GM11168 (cell line): ENCODE results near the gene FAM50B.

Experiments used
- in situ Hi-C: fragments of 300-500 bp; cut with MboI; formaldehyde crosslinking; loops from one replicate; pipeline ENCODE4 v1.12.0; 2022; ENCODE audit warnings: low sequenced_read_pairs; ENCODE audit not compliant: unreplicated experiment

Gene FAM50B

DNA sequence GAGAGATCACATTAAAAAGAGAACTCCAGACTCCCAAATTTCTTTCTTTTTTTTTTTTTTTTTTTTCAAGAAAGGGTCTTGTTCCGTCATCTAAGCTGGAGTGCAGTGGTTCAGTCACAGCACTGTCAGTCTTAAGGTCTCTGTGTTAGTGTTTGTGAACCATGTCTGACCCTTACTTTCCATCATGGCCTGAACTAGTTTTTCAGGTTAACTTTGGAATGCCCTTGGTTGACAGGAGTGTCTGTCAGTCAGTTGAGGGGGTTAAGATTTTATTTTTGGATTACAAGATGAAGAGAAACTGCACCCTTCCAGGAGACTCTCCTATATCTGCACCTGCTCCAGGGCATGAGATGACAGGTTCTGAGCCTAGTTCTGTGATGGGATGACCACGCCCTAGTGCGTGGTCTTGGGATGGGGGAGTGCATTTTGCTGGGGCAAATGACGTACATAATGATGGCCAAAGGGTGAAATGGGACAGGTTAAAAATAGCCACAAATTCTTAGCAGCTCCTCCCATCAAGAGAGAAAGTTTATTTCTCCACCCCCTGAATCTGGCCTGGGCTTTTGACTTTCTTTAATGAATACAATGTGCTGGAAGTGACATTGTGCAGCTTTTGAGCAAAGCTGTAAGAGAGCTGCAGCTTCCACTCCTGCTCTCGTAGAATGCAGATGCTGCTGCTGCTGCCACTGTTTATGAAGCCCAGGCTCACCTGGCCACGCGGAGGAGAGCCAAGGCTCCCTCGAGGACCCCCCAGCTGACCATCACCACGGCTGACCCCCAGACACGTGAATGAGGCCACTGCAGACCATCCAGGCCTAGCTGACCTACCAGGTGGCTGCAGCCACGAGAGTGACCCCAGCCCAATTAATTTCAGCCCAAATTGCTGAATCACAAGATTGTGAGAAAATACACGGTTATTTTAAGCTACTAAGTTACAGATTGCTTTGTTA lies 29.7 kb upstream of the FAM50B start:
- in situ Hi-C loops, result no loop called here

DNA sequence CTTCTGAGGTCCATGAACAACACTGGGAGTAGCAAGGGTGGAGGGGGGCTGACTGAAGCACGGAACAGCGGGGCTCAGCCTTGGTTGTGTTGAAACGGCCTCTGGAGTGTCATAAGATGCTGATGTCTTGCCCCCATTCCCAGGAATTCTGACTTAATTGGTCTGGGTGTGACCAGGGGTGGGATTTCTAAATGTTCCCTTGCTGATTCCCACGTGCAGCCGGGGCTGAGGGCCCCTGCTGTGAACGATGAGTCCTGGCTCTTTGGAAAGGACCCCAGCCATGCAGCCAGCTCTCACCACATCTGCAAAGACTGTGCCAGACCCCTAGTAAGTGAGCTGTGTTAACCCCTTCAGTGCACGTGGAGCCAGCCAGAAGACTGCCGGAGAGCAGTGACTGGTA lies 28.6 kb upstream of the FAM50B start:
- in situ Hi-C loops, result no loop called here

DNA sequence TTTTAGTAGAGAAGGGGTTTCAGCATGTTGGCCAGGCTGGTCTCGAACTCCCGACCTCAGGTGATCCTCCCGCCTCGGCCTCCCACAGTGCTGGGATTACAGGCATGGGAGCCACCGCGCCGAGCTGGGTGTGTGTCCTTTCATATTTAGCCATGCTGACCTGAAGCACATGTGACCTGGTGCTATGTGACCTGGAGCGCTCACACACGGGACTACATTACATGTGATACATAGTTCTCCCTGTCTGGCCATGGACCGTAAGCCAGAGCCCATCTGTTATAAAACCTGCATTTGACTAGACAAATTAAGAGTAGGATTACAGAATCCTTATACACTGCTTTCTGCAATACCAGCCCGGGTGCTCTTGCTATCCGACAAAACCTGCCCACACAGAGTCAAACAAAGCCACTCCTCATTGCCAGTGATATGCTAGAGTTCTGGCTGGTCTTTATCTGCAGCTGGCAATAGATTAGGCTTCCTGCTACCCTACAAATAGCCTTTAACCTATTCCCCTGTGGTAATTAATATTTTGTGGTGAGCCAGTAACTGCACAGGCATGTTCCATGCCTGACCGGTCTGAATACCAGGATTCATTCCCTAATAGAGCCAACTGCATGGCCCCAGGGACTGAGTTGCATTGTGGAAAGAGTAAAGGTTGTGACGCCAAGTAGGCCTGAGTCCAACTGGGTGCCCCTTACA lies 26.3 kb upstream of the FAM50B start:
- in situ Hi-C loops, result no loop called here

DNA sequence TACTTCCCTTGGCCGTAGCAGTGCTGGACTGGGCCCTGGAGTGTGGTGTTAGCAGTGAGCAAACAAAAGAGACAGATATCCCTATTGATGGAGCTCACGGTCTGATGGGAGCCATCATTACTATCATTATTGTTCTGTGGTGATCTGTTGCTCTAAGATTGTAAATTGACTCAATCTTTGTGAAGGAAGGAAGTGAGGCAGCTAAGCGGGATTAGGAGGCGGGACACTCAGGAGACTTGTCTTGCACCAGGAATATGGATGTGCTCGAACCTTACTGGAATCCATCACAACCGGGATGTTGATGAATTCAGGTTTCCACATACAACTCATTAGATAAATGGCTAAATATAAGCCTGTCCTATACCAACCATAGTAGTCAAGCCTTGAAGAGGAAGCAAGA lies 25.5 kb upstream of the FAM50B start:
- in situ Hi-C loops, result no loop called here

DNA sequence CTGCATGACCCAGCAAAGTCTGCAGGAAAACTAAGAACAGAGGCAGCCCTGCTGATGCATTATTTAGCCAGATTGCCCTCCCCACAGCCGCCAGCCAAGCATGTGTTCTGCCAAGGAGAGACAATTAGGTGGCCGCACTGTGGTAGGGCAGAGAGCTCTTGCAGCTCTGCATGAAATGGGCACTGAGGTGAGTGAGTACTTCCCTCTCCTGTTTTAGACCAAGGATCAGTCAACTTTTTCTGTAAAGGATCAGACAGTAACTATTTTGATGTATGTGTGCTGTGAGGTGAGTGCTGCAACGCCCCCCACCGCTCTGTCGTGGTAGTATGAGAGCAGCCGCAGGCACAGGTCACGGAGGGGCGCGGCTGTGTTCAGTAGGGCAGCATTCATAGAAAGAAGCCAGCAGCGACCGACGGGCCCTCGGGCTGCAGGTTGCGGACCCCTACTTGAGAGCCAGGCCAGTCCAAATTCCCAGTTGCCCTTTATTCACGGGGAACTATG lies 23.8 kb upstream of the FAM50B start:
- in situ Hi-C loops, result no loop called here

DNA sequence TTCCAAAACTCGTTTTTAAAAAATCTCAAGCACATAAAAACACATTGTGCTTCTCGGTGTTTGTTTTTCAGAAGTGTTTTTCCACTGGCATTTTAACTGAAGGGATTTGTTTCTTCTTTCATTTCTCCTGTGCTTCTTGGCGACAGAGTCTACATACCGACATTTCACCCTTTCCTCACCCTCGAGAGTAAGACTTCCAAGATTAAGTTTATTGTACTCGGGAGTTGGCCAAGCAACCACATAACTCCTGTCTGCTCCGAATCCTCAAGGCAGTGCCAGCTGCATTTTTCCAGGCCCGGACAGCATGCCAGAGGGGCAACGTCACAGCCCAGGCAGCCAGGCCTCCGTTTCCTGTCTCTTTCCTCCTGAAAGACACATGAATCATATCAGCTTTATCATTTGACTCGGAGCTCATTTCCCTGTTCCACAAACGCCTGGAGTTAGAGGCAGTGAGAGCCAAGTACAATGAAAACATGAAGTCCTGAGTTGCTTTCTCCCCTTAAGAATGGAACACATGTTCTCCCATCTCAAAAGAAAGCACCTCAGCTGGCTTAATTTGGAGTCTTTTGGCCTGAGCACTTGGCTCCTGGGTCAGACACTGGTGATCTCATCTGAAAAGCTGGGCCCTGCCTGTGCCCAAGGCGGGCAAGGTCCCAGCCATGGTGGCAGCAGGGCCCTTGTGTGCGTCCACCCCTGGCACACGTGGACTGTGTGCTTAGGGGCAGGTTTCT lies 23.2 kb upstream of the FAM50B start:
- in situ Hi-C loops, result no loop called here

DNA sequence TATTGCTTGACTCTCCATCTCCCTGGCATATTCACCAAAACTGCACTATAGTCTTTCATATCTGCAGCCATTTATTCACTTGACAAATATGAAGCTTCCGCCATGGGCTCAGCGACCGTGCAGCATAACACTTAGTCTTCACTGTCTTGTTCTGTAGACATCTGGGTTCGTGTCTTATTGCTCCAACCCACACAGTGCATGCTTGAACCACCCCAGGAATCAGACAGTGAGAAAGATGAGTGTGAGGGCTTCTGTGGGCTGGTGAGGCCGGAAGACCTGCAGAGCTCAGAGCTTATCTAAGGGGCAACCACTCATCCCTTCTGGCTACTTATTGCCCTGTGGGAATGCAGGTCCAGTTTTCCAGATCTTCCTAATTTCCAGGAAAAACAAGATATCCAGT lies 19.9 kb upstream of the FAM50B start:
- in situ Hi-C loops, result no loop called here

DNA sequence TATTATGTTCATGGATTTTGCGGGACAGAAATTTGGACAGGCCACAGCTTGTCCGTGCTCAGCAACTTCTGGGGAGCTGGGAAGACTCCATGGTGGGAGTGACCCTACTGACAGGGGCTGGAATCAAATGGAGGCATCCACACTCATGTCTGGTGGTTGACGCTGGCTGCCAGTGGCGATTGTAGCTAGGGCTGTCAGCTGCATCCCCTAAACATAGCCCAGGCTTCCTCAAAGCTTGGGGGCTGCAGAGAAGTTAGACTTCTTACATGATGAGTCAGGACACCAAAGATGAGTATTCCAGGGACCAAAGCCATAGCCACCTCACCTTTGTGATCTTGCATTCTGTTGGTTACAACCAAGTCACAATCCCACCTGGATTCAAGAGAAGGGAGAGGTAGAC lies 18.4 kb upstream of the FAM50B start:
- in situ Hi-C loops, result no loop called here

DNA sequence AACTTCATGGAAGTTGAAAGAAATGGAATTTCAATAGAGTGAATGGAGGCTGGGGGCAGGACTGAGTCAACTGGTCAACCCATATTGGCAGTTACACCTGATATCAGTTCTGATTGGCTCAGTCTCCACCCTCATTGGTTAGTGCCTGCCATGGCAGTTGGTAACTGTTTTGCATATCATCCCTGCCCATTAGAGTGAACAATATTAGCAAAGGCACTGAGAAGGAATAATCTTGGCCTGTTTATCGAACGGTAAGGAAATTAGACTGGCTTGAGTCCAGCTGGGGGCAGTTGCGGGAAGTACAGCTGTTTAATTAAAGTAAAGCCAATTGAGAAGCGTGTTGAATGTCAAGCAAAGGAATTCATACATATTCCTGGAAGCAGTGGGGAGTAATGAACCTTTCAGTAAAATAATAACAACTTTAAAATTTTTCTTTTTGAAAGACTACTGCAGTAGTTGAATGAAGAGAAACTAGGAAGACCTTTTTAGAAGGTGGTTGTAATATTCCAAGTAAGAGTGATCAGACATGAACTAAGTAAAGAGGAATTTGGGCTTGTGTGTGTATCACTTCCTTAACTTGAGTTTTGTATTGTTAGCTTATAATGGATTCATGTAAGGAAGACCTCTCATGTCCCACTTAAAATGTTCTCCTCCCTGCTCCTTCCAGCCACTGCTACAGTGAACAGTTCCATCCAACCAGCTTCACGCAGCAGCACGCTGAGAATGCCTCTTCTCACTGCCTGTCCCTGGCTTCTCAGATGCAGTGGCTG lies 17.2 kb upstream of the FAM50B start:
- in situ Hi-C loops, result no loop called here

DNA sequence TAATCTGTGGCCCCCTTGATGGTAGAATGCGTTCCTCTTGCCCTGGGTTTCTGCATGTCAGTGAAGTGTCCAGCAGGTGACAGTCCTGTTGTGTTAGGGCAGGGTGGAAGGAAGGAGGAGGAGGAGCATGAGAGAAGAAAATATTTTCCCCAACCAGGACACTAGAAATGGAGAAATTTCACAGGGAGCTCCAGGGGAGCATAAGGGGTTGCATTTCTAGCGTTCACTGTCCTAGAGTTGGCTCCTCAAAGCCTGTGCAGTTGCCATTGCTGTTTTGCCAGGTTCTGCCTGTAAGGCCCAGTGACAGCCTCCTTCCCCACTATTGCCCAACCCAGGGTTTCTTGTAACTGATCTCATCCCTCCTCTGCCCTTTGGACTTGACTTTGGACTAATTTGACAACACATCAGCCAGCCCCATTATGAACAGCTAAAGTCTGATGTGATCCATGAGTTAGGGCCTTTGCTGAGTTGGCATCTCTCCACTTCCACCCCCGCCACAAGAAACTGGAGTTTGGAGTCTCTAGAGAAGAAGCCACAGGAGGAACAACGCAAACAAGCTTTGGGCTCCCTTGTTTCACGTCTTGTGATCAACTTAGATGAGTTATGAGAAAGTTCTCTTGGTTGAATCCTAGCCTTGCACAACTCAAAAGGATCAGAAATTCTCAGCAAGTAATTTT lies 14.0 kb upstream of the FAM50B start:
- in situ Hi-C loops, result no loop called here

DNA sequence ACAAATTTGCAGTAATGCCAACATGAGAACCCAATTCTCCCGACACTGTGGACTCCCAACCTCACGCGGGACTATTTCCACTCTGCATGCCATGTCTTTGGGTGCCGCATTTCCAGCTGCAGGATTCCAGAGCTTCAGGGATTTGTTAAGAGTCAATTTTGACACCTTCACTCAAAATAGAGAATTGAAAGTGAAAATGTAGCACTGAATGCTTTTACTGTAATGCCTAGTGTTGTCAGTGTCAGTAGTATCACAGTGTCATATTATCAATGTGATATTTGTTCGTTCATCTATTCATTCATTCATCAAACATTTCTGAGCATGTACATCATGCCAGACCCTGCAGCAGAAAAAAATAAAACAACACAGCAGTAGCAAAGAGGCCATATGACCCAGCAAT lies 13.4 kb upstream of the FAM50B start:
- in situ Hi-C loops, result no loop called here

DNA sequence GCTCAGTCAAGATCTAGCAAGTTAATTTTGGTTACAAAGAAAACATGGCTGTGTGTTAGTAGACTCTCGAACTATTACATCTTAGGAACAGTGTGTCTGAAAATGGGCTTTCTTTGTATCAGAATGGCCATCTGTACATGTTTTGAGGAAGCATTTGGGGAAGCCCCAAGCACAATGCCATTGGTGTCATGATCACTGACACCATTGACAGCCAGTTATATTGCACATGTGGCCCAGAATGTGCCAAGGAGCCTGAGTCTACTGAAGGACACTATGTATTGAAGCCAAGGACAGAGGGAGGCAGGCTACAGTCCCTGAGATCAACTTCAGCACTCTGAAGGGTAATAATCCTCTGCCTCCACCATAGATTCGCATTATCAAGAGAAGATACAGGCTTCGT lies 12.6 kb upstream of the FAM50B start:
- in situ Hi-C loops, result no loop called here

DNA sequence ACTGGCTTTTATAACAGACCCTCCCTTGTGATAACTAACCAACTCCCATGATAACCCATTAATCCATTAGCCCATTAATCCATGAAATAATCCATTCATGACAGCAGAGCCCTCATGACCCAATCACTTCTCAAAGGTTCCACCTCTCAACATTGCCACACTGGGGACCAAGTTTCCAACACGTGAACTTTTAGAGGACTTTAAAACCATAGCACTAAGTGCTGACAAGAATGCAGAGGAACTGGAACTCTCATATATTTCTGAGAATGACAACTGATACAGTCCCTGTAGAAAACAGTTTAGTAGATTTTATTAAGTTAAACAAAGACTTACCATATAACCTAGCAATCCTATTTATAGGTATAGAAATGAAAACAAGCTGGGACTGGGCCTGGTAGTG lies 11.4 kb upstream of the FAM50B start:
- in situ Hi-C loops, result no loop called here

DNA sequence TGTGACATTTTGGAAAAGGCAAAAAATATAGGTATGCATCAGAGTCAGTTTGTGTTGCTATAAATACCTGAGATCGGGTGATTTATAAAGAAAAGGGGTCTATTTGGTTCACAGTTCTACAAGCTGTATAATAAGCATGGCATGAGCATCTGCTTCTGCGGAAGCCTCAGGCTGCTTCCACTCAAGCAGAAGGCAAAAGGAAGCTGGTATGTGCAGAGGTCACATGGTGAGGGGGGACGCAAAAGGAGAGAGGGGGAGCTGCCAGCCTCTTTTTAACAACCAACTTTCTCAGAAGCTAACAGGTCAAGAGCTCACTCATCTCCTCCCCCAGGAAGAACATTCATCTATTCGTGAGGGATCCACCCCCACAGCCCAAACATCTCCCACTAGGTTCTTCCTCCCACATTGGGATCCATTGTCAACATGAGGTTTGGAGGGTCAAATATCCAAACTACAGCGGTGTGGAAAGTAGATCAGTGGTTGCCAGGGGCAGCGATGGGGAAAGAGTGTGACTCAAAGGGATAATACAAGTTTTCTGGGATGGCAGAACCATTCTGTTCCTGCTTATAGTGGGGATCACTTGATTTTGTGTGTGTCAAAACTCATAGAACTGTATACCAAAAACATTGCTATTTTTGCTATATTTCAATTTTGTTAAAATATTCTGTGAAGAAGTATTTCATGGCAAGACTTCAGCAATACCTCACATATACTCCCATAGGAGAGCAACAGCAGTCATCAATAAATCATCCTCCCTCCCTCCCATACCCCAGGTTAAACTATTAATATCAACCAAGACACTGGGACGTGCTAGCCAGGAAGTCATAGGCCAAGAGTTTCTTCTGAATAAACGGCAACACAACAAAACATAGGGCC lies 9.9 kb upstream of the FAM50B start:
- in situ Hi-C loops, result no loop called here

DNA sequence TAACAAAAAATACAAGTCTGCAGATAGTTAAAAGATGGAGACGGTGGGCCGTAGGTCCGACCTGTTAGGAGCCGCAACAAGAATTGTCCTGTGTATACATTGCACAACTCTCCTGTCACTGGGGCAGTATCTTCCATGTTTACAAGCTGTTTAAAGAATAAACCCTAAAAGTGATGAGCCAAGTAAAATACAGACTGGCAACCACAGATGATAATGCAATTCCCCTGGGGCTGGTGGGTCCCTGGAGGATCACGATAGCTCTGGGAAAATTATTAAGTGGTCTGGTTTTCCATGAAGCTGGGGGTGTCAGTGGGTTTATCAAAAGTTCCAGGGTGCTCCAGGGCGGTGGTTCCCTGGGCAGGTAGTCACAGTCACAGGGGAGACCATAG lies 8.1 kb upstream of the FAM50B start:
- in situ Hi-C loops, result no loop called here

DNA sequence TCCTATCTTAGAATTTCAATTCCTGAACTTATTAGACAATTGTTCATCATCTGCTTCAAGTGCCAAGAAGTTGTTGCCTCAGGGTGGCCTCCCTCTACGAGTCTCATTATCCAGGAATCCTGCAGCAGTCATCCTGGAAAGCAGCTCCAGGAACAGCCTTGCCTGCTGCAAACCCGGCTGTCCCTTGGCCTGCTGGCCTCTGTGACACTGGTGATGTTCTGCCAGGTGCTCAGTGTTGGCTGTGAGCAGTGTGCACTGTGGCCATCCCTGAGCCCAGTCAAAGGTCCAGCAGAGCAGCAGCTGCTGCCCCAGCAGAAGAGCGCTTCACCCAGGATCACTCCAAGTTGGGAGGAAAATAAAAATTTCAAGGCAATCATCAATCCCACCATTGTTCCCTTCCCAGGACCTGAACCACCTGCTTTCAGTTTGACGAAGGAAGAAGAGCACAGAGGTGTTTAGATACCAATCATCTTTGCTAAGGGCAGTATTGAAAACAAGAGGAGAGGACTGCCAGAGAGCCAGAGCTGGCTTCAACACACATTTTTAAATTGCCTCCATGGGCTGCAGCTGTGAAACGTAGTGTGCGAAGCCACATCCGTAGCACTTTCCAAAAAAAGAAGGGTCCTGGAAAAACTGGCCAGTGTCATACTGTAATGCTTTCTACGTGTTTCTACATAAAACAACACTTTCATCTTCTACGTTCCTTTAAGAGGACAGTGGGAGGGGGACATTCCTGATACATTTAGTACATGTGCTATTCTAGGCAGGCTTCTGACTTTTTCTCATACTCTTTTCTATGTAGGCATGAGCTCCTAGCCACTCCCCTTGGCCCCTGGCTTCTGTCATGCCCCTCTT lies 7.2 kb upstream of the FAM50B start:
- in situ Hi-C loops, result no loop called here

DNA sequence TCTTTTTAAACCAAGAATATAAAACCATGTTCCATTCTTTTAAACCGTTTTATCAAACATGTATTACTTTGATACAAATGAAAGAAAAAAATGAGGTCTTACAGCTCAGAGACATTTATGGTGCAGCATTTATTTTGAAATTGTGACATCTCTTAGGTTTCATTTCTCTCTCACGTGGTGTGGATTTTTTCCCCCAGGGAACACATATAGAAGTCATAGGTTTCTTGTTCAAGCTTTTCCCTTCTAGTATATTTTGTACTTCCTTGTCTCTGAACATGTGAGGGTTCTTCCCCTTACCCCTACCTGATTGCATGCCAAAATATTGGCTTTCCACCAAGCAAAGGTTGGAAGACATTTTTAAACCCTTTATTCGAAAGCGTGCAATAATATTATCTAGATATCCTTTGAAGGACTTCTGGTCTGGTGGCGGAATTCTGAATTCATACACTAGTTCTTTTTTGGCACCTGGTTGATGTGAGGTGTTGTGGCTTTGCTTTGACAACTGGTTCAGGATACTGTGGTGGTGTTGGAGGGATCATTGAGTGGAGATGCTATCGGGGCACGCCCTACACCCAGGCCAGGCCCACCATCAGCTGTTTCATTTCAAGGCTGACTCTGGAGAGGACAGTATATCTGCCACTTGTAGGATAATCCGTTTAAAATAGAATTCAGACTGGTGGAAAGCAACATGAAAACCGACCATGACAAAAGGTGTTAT lies 5.6 kb upstream of the FAM50B start:
- in situ Hi-C loops, result no loop called here
